NB4 (cell line): ENCODE measurements around the gene DNAJB1.
A peak's percentile ranks its signal among the peaks of the same experiment; 100 is the strongest.

Experiments
- DNase-seq: peaks from one replicate; pipeline ENCODE4 v3.0.0; 2010; ENCODE audit warnings: low read depth
- H3K4me3 ChIP-seq: one replicate; pipeline ENCODE4 v1.5.1; 2011; ENCODE audit warnings: mild to moderate bottlenecking, low read depth, low read length, moderate library complexity
- MAX ChIP-seq: IDR thresholded peaks from 2 replicates; pipeline ENCODE4 v1.6.1; 2011; ENCODE audit warnings: low read depth, low read length
- MYC ChIP-seq: IDR thresholded peaks from 2 replicates; pipeline ENCODE4 v1.6.1; 2011; ENCODE audit warnings: low read depth, low read length
- POLR2A ChIP-seq: IDR thresholded peaks from 2 replicates; pipeline ENCODE4 v1.6.1; 2011; ENCODE audit warnings: mild to moderate bottlenecking; ENCODE audit not compliant: insufficient read length; ENCODE audit errors: extremely low read depth
- TF ChIP-seq, protein P1 (sequence below): IDR thresholded peaks from one replicate; pipeline ENCODE4 v1.5.1; 2012; ENCODE audit warnings: low read depth, low read length

DNAJB1 gene

DNA sequence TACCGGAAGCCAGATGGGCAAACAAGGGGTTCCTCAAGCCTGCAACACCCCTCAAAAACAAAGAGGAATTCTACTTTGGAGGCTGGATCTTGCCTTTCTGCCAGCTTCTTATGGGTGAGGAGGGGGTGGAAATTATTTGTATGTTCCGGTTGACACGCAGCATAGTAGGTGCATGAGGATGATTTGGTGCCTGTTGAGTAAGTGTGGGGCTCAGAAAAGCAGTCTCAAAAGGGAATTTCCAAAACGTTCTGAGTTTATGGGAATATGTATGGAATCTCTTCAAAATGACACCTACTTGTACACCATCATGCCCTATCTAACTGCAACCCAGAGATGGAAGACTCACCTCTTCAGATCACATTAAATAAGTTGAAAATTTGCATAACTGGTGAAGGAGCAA lies 8.2 kb upstream of the DNAJB1 start:
- no peak for DNase-seq
- no peak overlapping the region for H3K4me3 ChIP-seq
- TF ChIP-seq POLR2A (no peak), MYC (no peak), MAX (no peak)
- TF ChIP-seq, protein P1, sequence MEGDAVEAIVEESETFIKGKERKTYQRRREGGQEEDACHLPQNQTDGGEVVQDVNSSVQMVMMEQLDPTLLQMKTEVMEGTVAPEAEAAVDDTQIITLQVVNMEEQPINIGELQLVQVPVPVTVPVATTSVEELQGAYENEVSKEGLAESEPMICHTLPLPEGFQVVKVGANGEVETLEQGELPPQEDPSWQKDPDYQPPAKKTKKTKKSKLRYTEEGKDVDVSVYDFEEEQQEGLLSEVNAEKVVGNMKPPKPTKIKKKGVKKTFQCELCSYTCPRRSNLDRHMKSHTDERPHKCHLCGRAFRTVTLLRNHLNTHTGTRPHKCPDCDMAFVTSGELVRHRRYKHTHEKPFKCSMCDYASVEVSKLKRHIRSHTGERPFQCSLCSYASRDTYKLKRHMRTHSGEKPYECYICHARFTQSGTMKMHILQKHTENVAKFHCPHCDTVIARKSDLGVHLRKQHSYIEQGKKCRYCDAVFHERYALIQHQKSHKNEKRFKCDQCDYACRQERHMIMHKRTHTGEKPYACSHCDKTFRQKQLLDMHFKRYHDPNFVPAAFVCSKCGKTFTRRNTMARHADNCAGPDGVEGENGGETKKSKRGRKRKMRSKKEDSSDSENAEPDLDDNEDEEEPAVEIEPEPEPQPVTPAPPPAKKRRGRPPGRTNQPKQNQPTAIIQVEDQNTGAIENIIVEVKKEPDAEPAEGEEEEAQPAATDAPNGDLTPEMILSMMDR = no peak

GRCh38 chr19:14525729-14526128 lies 7.5 kb upstream of the DNAJB1 start:
- no peak for DNase-seq
- no peak overlapping the region for H3K4me3 ChIP-seq
- TF ChIP-seq POLR2A (no peak), MYC (no peak), MAX (no peak)
- TF ChIP-seq, protein P1 = no peak

GRCh38 chr19:14520543-14520942 lies 2.3 kb upstream of the DNAJB1 start:
- no peak for DNase-seq
- no peak overlapping the region for H3K4me3 ChIP-seq
- TF ChIP-seq MAX = no peak
- no peak for TF ChIP-seq MYC
- no peak for TF ChIP-seq POLR2A
- TF ChIP-seq, protein P1 = no peak

DNA sequence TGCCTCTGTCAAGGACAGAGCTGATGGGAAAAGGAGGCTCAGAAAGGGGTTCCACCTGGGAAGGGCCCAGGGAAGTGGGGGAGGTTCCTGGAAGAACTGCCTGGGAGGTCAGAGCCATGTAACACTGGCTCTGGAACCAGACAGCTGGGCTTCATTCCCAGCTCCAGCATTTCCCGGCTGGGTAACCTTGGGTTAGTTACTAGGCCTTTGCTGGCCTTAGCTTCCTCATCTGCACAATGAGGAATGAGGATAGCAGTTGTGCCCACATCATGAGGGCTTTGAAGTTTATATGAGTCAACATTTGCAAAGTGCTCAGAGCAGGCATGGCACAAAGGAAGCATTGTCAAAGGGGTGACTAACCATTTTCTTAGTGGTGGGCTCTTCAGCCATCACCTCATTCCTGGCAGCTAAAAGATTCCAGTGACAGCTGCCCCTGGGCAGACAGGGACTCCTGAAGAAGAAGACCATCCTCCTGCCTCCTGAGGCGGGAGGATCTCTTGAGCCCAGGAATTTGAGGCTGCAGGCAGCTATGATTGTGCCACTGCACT lies 1.7 kb upstream of the DNAJB1 start:
- DNase-seq = peak; percentile 22
- TF ChIP-seq, protein P1 = no peak
- no peak for TF ChIP-seq MYC
- TF ChIP-seq MAX = no peak
- no peak for TF ChIP-seq POLR2A
- no peak overlapping the region for H3K4me3 ChIP-seq

GRCh38 chr19:14519245-14519859 lies 1.2 kb upstream of the DNAJB1 start:
- TF ChIP-seq MYC = no peak
- TF ChIP-seq, protein P1 = no peak
- no peak for TF ChIP-seq POLR2A
- TF ChIP-seq MAX = no peak
- H3K4me3 ChIP-seq = no peak overlapping the region

More at GRCh38 chr19:14519245-14519859, 1.2 kb upstream of the DNAJB1 start:
- no peak for DNase-seq
